NCI-H510A treated with DMSO at 0.1 percent for 48 hours (cell line): ENCODE data around the gene HADH.
A peak's percentile ranks its signal among the peaks of the same experiment; 100 is the strongest.
"Not testable (repeated sequence)": the region's sequence is repeated elsewhere in the genome, so short reads cannot be mapped to it uniquely, and the experiment has no call there.

Source experiments
- DNase-seq: peaks from one replicate; lab custom pipeline; 2025; lab: John Stamatoyannopoulos, UW

Gene HADH

DNA sequence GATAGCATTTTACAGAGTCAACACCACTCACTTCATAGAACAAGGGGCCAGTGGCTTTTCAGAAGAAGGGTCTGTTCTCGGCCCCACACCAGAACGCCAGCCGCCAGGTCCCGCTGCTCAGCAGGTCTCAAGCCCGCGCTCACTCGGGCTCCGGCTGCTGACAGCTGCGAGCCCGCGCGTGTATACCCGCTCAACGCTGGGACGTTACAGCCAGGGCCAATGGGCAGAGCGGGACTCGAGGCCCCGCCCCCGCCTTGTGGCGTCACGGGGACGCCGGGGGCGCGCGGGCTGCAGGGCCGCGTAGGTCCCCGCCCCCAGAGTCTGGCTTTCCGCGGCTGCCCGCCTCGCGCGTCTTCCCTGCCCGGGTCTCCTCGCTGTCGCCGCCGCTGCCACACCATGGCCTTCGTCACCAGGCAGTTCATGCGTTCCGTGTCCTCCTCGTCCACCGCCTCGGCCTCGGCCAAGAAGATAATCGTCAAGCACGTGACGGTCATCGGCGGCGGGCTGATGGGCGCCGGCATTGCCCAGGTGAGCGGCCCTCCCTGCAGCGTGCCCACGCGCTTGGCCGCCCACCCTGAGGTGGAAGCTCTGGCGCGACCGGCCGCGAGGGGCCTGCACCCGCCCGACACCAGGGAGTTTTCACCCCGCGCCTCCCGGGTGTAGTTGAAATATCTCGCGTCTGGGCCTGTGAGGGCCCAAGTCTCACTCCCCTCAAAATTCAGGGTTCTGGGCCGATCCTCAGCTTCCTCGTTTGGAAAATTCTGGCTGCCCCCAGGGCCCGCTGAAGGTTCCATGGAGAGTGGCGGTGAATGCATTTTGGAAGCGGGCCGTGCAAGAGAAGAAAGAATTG lies at the start of gene HADH:
HADH (plus strand) TSS at position 353 of the 850 bp plus-strand sequence; CDS start at position 397, 44 bp downstream.
- peak; percentile 76 for DNase-seq

DNA sequence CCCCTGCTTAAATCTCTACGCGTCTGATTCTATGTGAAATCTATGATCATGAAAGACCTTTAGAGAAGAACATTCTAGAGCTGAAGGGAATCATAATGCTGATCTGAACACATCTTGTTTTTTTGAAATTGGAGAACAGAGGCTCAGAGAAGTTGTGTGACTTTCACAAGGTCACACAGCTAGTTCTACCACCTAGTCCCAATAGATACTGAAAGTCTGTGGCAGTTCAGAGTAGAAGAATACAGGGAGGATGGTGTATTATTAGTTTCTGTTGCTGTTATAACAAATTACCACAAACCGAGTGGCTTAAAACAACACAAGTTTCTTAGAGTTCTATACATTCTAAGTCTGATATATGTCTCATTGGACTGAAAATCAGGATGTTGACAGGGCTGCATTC lies 43.9 kb upstream of the HADH start:
- DNase-seq: no peak

DNA sequence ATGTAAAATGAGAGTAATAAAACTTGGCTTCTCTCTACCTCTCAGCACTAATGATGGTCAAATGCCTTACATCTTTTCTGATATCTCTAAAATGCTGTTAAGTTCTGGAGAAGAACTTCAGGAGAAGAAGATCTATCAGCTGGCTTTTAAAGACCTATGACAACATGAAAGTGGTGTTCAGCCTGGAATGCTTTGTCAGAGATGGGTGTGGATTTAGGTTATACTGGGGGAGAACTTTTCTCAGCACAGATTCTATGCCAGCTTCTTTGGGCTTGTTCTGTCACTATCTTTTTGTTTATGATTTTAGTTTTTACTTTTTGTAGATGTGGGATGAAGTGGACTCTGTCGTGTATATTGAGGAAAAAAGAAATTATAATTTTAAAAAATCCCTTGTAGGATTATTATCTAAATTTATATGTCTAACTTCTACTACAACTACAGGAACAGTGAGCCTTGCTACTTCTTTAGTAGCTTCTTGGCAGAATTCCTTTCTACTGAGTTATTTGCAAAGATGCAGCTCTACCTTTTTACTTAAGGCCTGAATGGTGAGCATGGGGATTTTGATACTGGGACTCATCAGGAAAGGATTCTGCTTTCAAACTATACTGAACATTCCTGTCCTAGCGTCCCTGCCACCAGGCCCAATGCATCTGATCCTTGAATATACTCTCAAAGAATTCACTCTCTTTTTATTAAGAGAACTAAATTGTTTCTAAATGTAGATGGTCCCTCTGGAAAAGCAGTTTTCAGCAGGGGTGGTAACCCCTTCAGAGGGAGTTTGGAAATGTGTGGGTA lies 38.7 kb upstream of the HADH start:
- DNase-seq: no peak

DNA sequence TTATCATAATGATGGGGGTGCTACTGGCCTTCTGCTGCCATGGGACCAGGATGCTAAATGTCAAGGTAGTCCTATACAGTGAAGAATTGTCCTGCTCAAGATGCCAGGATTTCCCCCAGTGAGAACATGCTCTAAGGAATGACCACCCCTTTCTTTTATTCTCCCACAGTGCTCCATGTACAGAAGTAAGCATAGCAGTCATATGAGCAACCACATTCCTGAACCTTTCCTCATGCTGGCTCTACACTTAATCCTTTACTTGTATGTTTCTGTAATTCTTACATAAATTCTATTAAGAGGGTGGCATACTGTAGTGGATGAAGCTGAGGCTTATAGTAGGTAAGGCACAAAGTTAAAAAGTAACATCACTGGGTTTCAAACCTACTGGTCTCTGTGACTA lies 38.1 kb upstream of the HADH start:
- DNase-seq: no peak

DNA sequence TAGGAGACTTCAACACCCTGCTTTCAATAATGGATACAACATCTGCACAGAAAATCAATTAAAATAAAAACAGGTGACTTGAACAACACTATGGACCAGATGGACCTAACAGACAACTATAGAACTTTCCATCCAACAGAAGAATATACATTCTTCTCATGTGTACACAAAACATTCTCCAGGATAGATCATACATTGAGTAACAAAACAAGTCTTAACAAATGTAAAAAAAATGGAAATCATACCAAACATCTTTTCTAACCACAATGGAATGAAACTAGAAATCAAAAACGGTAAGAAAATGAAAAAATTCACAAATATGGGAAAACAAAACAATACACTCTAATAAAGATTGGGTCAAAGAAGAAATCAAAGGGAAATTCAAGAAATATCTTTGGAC lies 33.7 kb upstream of the HADH start:
- DNase-seq: no peak

DNA sequence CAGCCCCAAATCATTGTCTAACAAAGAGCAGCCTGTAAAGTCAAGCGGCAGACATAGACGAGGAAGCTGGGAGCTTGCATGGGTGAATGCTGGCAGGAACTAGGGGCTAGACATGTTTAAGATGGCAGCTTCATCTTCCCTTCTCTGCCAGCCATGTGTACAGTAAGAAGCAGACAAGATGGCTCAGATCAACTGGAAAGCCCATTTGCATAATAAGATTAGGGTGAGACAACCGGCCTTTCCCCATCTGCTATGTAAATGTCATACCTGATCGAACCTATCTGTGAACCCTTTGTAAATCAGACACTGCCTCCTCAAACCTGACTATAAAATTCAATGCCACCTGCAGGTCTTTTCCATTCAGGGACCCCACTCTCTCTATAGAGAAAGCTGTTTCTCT lies 22.8 kb upstream of the HADH start:
- DNase-seq: no peak

DNA sequence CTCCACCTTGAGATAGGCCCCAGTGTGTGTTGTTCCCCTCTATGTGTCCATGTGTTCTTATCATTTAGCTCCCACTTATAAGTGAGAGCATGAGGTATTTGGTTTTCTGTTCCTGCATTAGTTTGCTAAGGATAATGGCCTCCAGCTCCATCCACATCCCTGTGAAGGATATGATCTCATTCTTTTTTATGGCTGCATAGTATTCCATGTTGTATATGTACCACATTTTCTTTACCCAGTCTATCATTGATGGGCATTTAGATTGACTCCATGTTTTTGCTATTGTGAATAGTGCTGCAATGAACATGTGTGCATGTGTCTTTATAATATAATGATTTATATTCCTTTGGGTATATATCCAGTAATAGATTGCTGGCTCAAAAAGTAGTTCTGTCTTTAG lies 22.2 kb upstream of the HADH start:
- DNase-seq: not testable (repeated sequence)

DNA sequence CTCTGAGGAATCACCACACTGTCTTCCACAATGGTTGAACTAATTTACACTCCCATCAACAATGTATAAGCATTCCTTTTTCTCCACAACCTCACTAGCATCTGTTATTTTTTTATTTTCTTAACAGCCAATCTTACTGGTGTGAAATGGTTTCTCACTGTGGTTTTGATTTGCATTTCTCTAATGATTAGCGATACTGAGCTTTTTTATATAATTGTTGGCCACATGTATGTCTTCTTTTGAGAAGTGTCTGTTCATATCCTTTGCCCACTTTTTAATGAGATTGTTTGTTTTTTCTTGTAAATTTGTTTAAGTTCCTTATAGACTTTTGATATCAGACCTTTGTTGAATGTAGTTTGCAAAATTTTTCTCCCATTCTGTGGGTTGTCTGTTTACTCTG lies 21.8 kb upstream of the HADH start:
- DNase-seq: not testable (repeated sequence)

DNA sequence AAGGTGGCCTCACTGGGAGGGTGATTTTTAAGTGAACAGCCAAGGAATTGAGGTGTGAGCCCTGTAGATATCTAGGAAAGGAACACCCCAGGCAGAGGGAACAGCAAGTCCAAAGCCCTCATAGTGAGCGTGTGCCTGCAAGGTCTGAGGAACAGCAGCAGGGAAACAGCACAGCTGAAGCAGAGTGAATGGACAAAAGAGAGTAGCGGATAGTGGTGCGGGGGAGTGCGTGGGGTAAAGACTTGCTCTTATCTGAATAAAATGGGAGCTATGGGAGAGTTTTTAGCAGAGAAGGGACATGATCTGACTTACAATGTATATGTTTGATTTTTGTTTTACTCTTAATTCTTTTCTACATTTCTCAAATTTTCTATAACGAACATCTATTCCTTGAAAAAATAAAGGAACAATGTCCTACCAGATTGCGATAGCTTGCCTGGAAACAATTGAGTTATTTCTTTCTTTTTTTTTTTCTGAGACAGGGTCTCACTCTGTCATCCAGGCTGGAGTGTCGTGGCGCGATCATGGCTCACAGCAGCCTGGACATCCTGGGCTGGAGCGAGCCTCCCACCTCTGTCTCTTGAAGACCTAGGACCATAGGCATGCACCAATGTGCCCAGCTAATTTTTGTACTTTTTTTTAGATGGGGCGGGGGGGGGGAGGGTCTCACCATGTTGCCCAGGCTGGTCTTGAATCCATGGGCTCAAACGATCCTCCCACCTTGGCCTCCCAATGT lies 19.5 kb upstream of the HADH start:
- no peak for DNase-seq

DNA sequence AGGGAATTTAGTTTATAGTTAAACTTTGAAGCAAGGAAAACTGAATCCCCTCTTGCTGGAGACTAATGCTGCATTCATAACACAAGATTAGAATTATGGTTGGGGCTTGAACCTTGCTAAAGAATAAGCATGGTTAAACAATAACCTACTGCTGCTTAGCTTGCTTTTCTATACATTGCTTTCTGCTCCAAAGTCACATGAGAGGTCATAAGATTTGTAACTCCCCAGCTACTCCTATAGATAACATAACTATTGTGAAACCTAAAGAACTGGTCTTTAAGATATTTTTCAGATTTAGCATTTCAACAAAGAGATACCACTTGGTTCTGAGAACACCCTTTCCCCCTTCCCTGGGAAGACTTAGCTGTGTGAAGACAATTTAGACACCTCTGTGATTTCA lies 17.1 kb upstream of the HADH start:
- no peak for DNase-seq

DNA sequence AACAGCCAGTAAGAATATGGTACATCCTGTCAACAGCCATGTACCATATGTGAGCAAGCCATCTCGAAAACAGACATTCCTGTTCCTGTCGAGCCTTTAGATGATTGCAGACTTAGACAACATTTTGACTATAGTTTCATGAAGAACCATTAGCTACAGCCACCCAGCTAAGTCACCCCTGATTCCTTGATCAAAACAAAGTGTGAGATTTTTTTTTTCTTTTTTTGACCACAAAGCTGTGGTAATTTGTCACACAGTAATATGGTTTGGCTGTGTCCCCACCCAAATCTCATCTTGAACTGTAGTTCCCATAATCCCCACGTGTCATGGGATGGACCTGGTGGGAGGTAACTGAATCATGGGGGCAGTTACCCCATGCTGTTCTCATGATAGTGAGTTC lies 15.2 kb upstream of the HADH start:
- DNase-seq: no peak

DNA sequence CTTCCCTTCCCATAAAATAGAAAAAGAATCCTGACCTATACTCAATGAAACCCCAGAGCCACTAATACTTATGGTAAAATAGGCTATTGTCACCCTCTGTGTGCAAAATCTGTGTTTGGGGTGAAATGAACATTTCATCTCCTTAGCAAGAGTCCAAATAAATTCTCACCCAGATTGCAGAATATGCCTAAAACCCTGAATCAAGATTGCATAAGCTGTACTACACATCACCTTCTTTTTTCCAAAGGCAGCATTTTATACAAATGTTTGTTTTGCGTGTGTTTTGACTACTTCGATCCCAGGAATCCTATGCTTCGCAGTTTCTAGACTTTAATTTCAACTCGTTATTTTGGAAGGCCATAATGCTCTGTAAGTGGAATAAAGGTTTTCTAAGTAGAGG lies 12.2 kb upstream of the HADH start:
- DNase-seq: no peak

DNA sequence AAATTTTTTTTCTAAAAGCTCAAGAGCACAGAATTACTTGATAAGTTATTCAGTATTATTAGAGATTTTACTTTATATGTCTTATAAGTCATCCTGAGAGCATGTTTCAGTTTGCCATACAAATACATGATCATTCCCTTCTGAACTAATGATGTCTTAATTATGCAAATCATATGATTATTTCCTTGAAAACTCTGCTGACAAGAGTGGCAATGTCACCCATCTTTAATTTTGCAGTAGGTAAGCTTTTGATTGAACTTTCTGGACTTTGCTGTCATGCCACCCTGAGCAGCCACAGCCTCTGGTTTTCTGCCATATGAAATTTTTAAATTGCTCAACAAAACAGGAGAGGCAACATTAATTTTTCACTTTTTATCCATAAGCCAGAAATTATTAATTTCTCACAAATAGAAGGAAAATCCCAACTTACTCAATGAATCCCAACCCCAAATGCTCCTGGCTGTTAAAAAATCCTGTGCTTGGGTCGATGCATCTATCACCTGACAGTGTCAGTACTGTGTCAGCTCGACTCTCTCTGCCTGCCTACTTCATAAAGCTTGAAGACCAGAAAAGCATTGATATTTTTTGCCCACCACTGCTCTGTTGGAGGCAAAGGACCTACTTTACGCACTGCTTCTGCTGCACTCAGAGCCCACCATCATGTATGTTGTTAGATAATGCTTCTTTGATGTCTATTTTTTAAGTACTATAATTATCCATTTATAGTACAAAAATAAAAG lies 11.6 kb upstream of the HADH start:
- DNase-seq: no peak

DNA sequence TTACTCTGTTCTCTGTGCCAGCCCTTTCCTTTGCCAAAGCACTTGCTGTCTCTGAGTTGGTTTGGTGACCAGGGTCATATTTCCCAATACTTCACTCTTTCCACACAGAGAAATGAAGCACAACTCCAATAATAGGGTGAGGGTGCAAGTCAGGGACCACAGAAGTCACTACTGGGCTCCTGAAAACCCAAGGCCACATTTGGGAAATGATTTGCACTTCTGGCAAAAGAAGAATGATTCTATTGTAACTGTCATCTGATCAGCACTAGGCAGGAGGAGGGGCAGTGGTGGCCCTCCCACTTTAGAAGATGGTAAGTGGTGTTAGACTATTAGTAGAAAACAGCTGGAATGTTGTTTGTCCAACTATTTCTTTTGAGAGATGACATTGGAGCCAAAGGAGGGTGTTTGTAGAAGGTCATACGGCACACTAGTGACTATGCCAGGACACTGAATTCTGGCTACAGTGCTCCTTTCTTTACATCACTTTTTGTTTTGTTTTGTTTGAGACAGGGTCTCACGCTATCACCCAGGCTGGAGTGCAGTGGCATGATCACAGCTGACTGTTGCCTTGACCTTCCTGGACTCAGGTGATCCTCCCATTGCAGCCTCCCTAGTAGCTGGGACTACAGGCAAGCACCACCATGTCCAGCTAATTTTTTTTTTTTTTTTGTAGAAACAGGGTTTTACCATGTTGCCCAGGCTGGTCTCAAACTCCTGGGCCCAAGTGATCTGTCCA lies 10.8 kb upstream of the HADH start:
- DNase-seq: no peak

DNA sequence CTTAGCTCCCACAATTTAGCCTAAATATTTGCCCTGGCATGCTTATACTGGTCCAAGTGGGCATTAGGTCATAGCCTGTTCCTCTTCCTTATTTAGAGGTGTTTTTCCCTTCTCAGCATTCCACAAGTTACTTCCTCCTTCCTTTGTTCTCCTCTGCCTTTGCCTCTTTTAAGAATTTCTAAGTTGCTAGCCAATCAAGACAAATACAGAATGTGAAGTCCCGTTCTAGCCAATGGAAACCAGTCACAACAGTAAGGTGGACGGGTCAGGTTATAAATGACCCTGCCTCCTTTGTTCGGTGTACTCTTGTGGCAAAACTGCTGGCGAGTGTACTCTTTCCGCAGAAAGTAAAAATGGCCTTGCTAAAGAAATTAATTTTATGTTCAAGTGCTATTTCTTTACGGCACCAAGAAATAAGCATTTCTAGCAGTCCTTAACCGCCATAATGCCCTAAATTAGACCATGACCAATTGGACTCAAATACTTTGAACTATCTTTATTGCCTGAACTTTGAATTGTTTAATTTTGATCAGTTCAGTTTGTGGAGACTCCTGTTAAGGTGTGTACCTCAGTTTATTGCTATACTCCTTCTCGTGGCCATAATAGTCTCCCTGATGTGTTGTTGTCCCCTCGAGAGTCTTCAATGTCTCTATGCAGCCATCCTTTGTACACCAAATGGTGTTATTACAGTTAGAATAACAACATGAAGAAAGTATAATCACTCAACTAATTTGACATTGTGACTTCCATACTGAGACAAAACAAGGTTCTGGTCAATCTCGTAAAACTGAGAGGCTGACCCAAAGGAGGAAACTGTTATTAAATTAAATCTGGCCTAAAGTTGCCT lies 1.6 kb upstream of the HADH start:
- no peak for DNase-seq

DNA sequence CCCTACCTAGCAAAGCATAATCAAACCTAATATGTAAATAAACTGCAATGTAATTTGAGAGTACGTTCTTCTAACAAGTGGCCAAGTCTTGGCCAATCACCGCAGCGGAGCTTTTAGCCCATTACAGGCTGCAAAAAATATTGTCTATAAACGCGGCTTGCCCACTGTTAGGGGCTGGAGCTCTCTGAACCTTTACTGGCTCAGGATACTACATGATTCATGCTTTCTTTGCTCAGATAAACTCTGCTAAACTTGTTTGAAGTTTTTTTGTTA lies 990 bp upstream of the HADH start:
- peak; percentile 32 for DNase-seq

DNA sequence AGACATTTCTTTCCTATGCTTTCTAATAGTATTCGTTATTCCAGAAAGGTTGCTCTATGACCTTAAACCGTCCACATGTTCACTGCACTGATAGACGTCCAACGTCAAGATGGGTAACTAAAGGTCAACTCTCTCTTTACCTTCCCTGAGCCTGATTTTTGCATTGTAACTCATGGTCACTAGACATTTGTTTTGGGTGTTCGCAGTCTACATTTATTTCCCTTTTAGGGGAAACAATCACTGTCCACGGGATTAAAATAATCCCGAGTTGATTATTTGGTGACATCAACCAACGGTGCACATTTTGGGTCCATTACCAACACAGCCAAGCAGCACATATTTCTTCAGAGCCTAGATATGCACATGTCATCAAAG lies 540 bp upstream of the HADH start:
- no peak for DNase-seq

DNA sequence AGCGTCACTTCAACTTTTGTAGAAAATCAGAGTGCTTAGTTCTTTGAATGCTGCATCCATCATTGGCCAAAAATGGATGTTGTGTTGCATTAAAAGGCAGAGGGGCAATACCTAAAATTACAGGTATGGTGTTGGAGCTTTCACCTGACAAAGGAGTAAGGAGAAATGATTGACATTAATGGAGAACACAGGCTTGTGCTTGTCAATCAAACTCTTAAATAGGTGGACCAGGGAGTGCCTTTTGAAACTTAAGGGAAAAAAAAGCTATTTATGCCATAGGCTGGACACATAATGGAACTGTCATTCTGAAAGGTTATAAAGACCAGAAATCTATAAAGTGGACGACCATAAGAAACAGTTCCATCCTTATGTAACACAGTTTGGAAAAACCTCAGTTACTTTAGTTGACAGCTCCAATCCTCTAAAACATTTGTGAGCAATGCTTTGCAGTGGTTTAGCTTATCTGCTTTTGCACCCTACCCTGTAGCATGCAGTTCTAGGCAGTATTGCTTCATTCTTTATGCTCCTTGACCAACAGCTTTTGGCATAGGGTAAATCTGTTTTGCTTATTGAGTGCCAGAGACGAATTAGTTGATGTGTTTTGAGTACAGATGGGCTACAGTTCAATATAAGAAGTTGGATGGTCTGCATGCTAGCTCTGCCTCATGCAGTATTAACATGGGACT lies 2.4 kb downstream of the HADH start:
- no peak for DNase-seq

DNA sequence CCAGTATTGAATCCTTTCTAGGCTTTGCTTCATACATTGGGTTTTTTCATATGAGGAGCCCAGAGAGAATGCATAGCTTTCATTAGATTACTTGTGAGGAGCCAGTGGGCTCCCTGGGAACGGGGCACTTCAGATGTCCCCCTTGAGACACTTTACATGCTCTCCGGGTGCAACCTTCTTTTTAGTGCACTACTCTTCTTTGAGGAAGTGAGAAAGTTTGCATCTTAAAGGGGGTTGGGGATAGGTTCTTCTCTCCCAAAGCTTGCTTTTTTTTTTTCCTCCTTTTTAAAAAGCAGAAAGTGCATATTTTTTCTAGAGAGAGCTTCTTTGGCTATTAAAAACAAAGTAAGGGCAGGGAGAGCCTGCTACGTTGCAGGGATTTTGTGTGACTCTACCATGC lies 4.3 kb downstream of the HADH start:
- DNase-seq: no peak

DNA sequence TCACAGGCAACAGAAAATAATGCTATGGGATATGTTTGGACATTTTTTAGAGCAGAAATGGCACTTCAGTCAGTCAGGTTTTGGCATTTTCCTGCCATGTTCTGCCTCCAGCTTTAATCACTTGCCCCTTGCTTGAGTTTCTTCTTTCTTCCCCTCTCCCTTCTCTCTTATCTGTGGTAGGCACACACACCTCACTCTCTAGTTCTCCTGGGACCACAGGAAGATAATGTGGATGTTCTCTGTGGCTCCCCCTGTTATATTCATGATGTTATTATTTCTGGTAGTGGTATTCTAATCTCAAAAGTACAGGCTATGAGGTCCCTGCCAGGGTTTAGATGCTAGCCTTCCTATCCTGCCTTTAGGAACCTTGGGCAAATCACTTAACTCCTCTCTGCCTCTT lies 5.2 kb downstream of the HADH start:
- no peak for DNase-seq
